Hepatocyte (in vitro differentiated cells): Measurements from ENCODE around the gene AAMDC.
"Not testable (repeated sequence)": the region's sequence is repeated elsewhere in the genome, so short reads cannot be mapped to it uniquely, and the experiment has no call there.

Experiments
- CTCF ChIP-seq: fragments of 200-600 bp; sonication (generic); IDR thresholded peaks from 2 replicates; pipeline ENCODE4 v1.5.1; 2016; ENCODE audit warnings: antibody characterized with exemption, mild to moderate bottlenecking; ENCODE audit not compliant: poor library complexity
- EZH2 ChIP-seq: fragments of 200-600 bp; sonication (generic); IDR thresholded peaks from 2 replicates; pipeline ENCODE4 v1.6.1; 2016; ENCODE audit warnings: antibody characterized with exemption, mild to moderate bottlenecking, borderline replicate concordance
- EZH2phosphoT487 ChIP-seq: fragments of 200-600 bp; sonication (generic); IDR thresholded peaks from one replicate; pipeline ENCODE4 v1.6.1; 2018; ENCODE audit warnings: antibody characterized with exemption, mild to moderate bottlenecking, low read depth, moderate library complexity; ENCODE audit not compliant: unreplicated experiment, severe bottlenecking

- TF ChIP-seq EZH2, CTCF, EZH2phosphoT487: not testable (repeated sequence)
Observed at GRCh38 chr11:77891256-77891655, 70.3 kb downstream of the AAMDC start.
